ENCODE measurements around the gene SEC24A. TPM values are rescaled to one million over a fixed set of nuclear protein-coding genes. Genes with fewer than 3 reads are reported as not detected.
"Not testable (repeated sequence)": the region's sequence is repeated elsewhere in the genome, so short reads cannot be mapped to it uniquely, and the experiment has no call there.

Gene SEC24A
- total RNA-seq, 1 experiment from 2014 or later, result 9.5 TPM

GRCh38 chr5:134642931-134643530, 5.6 kb upstream of the SEC24A start:
- DNase-seq (ENCODE audit: low read depth), result no peak
- in situ Hi-C loops (cut with HindIII; ENCODE audit: low pct_unique_long_range_greater_than_20kb, low sequenced_read_pairs), result no loop called here

GRCh38 chr5:134647750-134648424, 698 bp upstream of the SEC24A start:
- DNase-seq (ENCODE audit: low read depth), result no peak
- in situ Hi-C loops (cut with HindIII; ENCODE audit: low pct_unique_long_range_greater_than_20kb, low sequenced_read_pairs), result no loop called here

DNA sequence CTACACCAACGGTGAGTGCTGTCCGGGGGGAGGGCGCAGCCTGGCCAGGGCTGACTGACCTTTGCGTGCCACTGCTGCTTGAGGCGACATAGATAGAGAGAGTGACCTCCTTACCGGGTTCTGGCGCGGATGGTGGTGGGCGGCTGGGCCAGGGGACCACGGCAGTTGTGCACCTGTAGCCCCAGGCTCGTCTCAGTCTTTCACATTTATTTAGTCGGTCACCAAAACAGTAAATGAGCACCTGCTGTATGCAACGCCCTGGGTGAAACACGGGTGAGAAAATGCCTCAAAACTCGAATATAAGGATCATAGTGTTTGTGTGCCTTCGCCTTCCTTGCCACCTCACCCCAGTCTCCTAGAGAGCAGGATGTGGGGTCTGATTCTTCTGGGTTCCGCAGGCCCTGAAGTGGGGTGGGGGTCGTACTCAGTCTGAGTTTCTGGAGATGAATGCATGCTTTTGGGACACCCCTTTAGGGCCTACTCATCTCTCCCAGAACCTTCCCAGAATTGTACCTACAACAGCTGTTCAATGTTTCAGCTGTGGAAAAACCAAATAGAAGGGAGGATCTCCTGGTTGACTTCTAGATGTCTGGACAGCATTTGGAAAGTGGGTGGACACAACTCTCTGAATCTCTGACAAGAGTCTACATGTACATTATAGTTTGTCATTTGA, 714 bp downstream of the SEC24A start:
- in situ Hi-C loops (cut with HindIII; ENCODE audit: low pct_unique_long_range_greater_than_20kb, low sequenced_read_pairs), result no loop called here
- DNase-seq (ENCODE audit: low read depth), result no peak

DNA sequence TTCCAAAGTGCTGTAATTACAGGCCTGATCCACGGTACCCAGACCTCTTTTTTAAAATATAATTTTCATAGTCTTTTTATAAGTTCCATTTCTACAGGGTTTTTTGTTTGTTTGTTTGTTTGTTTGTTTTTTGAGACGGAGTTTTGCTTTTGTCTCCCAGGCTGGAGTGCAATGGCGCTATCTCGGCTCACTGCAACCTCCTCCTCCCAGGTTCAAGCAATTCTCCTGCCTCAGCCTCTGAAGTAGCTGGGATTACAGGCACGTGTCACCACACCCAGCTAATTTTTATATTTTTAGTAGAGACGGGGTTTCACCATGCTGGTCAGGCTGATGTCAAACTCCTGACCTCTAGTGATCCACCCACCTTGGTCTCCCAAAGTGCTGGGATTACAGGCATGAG, 2.1 kb downstream of the SEC24A start:
- DNase-seq (ENCODE audit: low read depth); in situ Hi-C loops (cut with HindIII; ENCODE audit: low pct_unique_long_range_greater_than_20kb, low sequenced_read_pairs): not testable (repeated sequence)

- in situ Hi-C loops (cut with HindIII; ENCODE audit: low pct_unique_long_range_greater_than_20kb, low sequenced_read_pairs), result no loop called here
- no peak for DNase-seq (ENCODE audit: low read depth)
Measured at GRCh38 chr5:134651531-134651930, 2.9 kb downstream of the SEC24A start.

- in situ Hi-C loops (cut with HindIII; ENCODE audit: low pct_unique_long_range_greater_than_20kb, low sequenced_read_pairs), result no loop called here
Measured at GRCh38 chr5:134656690-134657089, 8.1 kb downstream of the SEC24A start.

DNA sequence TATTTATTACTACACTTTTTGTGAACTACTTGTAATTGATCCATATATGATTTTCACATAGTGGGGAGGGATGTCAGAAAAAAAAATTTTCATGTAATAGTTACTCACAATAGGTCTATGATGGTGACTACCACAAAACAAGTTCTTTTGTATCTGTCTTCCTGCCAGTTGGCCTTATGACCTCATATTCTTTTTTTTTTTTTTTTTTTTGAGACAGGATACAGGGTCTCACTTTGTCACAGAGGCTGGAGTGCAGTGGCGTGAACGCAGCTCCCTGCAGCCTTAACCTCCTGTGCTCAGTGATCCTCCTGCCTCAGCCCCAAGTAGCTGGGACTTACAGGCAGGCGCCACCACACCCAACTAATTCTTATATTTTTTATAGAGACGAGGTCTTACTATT, 10.9 kb downstream of the SEC24A start:
- in situ Hi-C loops (cut with HindIII; ENCODE audit: low pct_unique_long_range_greater_than_20kb, low sequenced_read_pairs), result no loop called here

More at GRCh38 chr5:134656690-134657089, 8.1 kb downstream of the SEC24A start:
- no peak for DNase-seq (ENCODE audit: low read depth)

DNA sequence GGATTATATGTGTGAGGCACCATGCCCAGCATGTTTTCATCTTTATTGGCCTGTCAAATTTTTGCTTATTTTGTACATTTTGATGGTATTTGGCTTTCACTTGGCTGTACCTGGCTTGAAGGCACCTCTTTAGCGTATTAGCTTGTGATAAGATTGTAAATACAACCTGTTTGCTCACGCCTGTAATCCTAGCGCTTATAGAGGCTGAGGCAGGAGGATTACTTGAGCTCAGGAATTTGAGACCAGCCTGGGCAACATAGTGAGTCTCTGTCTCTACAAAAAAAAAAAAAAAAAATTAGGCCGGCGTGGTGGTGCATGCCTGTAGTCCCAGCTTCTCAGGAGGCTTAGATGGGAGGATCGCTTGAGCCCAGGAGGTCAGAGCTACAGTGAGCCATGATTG, 11.3 kb downstream of the SEC24A start:
- DNase-seq (ENCODE audit: low read depth), result no peak
- in situ Hi-C loops (cut with HindIII; ENCODE audit: low pct_unique_long_range_greater_than_20kb, low sequenced_read_pairs), result no loop called here

More for the DNA sequence above, 10.9 kb downstream of the SEC24A start:
- no peak for DNase-seq (ENCODE audit: low read depth)

DNA sequence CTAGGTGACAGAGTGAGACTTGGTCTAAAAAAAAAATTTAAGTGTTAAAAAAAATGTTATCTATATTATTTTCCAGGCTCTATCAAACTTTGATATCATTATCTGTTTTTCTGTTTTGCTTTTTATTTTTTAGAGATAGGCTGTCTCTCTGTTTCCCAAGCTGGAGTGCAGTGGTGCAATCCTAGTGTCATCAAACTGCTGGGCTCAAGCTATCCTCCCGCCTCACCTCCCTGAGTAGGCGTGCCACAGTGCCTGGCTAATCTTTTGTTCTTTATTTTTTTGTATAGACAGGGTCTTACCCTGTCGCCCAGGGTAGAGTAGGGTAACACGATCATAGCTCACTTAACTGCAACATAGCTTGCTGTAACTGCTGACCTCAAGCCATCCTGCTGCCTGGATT, 14.4 kb downstream of the SEC24A start:
- in situ Hi-C loops (cut with HindIII; ENCODE audit: low pct_unique_long_range_greater_than_20kb, low sequenced_read_pairs), result no loop called here
- no peak for DNase-seq (ENCODE audit: low read depth)

- in situ Hi-C loops (cut with HindIII; ENCODE audit: low pct_unique_long_range_greater_than_20kb, low sequenced_read_pairs), result no loop called here
- no peak for DNase-seq (ENCODE audit: low read depth)
Measured at GRCh38 chr5:134664448-134664847, 15.9 kb downstream of the SEC24A start.

GRCh38 chr5:134673546-134673945, 25.0 kb downstream of the SEC24A start:
- in situ Hi-C loops (cut with HindIII; ENCODE audit: low pct_unique_long_range_greater_than_20kb, low sequenced_read_pairs); DNase-seq (ENCODE audit: low read depth): not testable (repeated sequence)

DNA sequence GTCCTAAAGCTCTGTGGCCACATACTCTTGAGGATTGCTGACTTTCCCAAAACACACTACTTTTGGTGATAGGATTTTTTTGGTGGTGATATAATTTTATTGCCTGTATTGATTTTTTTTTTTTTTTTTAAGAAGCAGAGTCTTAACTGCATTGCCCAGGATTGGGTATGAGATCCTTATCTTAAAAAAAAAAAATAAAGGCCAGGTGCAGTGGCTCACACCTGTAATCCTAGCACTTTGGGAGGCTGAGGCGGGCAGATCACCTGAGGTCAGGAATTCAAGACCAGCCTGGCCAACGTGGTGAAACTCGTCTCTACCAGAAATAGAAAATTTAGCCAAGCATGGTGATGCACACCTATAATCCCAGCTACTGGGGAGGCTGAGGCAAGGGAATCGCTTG, 28.8 kb downstream of the SEC24A start:
- in situ Hi-C loops (cut with HindIII; ENCODE audit: low pct_unique_long_range_greater_than_20kb, low sequenced_read_pairs); DNase-seq (ENCODE audit: low read depth): not testable (repeated sequence)

DNA sequence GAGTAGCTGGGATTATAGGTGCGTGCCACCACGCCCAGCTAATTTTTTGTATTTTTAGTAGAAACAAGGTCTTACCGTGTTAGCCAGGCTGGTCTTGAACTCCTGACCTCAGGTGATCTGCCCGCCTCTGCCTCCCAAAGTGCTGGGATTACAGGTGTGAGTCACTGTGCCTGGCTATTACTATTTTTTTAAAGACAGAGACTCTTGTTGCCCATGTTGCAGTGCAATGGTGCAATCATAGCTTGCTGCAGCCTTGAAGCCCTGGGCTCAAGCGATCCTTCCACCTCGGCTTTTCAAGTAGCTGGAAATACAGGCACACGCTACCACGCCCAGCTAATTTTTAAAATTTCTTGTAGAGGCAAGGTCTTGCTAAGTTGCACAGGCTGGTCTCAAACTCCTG, 41.6 kb downstream of the SEC24A start:
- DNase-seq (ENCODE audit: low read depth); in situ Hi-C loops (cut with HindIII; ENCODE audit: low pct_unique_long_range_greater_than_20kb, low sequenced_read_pairs): not testable (repeated sequence)

DNA sequence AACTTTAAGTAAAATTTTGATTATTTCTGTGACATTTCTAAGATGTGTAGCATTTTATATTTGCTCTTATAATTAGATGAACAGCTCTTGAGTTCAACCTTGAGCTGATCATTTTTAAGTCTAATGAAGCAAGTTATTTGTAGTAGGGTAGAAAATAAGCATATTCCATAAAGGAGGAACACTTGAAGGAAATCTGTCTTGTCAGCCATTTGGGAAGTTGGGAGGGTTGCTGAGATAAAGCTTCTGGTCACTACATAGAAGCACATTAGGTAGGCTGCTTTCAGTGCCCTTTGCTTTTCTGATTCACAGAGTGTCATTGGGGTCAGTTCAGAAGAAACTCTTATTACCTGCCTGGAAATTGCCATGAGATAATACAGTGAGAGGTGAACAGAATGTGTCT, 44.1 kb downstream of the SEC24A start:
- no peak for DNase-seq (ENCODE audit: low read depth)
- in situ Hi-C loops (cut with HindIII; ENCODE audit: low pct_unique_long_range_greater_than_20kb, low sequenced_read_pairs), result no loop called here

DNA sequence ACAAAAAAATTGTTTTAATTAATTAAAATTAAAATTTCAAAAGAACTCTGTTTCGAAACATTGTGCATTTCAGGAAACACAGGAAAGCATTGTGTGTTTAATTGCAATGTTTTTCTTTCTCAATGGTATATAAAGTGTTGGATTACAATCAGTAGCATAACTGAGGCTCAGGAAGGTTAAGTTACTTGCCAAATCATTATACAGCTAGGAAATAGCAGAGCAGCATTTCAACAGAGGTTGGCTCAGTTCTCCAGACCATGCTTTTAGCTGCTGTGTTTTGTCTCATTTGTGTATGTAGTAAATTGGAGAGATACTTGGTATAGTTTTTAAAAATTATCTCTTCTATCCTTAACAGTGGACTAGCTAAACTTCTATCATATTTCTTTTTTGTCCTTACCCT, 59.7 kb downstream of the SEC24A start:
- in situ Hi-C loops (cut with HindIII; ENCODE audit: low pct_unique_long_range_greater_than_20kb, low sequenced_read_pairs), result no loop called here
- DNase-seq (ENCODE audit: low read depth), result no peak

- in situ Hi-C loops (cut with HindIII; ENCODE audit: low pct_unique_long_range_greater_than_20kb, low sequenced_read_pairs), result no loop called here
- peak; percentile 8 for DNase-seq (ENCODE audit: low read depth)
Measured at GRCh38 chr5:134714120-134714519, 65.5 kb downstream of the SEC24A start.

DNA sequence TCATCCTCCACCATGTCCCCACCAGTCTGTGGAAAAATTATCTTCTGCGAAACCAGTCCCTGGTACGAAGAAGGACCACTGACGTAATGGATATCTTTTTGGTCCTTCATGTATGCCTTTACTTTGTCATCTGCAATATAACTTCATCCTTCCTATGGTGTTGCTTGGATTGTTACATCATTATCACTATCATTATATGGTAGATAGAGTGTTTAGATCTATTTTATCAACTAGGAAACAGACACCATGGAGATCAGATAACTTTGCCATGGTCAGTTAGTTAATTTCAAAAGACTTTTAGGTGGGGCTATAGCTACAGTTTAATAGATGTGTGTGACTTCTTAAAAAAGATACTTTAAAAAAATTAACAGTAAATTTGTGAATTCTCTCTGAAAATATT, 66.0 kb downstream of the SEC24A start:
- in situ Hi-C loops (cut with HindIII; ENCODE audit: low pct_unique_long_range_greater_than_20kb, low sequenced_read_pairs), result no loop called here
- no peak for DNase-seq (ENCODE audit: low read depth)

- in situ Hi-C loops (cut with HindIII; ENCODE audit: low pct_unique_long_range_greater_than_20kb, low sequenced_read_pairs); DNase-seq (ENCODE audit: low read depth): not testable (repeated sequence)
Measured at GRCh38 chr5:134715466-134715865, 66.9 kb downstream of the SEC24A start.

DNA sequence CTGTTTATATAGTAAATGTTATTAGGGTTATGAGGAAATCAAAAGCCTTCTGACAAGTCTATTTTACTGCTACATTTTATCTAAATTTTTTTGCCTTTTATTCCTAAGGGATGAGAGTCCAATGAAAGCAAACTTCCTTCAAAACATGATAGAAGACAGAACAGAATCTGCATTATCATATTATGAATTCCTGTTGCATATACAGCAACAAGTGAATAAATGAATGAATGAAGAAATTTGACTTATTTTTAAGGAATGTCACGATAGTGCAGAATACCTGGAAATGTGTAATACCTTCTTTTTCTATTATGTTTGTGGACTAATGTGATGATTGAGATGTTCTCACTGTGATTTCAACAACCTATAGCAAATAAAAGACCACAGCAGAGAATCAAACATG, 76.3 kb downstream of the SEC24A start:
- in situ Hi-C loops (cut with HindIII; ENCODE audit: low pct_unique_long_range_greater_than_20kb, low sequenced_read_pairs), result no loop called here
- no peak for DNase-seq (ENCODE audit: low read depth)

All from Caki2 (cell line).